Measurements from ENCODE around the gene ZNF133. TPM values are rescaled to one million over a fixed set of nuclear protein-coding genes. Genes with fewer than 3 reads are reported as not detected.

The ZNF133 gene
- total RNA-seq, 4 donors from 2014 or later: 5.9 to 18.9 (median 16.8) TPM

DNA sequence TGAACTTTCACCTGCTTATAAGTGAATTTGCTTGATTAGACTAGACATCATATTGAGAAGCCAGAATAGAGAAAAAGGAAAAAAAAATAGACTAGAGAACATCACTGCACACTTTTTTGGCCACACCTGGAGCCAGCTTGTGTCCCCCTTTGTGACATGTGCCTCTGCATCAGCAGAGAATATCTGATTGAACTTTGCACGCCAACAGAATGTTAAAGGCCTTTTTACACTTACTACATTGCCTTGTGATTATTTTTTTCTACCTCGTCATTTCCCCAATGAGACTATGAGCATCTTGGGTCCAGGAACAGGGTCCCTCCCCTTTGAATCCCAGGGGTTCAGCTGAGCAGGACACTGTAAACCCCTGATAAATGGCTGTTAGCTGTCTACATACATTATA, 17.2 kb upstream of the ZNF133 start:
- TF ChIP-seq, protein P1, sequence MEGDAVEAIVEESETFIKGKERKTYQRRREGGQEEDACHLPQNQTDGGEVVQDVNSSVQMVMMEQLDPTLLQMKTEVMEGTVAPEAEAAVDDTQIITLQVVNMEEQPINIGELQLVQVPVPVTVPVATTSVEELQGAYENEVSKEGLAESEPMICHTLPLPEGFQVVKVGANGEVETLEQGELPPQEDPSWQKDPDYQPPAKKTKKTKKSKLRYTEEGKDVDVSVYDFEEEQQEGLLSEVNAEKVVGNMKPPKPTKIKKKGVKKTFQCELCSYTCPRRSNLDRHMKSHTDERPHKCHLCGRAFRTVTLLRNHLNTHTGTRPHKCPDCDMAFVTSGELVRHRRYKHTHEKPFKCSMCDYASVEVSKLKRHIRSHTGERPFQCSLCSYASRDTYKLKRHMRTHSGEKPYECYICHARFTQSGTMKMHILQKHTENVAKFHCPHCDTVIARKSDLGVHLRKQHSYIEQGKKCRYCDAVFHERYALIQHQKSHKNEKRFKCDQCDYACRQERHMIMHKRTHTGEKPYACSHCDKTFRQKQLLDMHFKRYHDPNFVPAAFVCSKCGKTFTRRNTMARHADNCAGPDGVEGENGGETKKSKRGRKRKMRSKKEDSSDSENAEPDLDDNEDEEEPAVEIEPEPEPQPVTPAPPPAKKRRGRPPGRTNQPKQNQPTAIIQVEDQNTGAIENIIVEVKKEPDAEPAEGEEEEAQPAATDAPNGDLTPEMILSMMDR (IDR thresholded peaks at IDR 0.05; ENCODE audit: low read depth): no peak

DNA sequence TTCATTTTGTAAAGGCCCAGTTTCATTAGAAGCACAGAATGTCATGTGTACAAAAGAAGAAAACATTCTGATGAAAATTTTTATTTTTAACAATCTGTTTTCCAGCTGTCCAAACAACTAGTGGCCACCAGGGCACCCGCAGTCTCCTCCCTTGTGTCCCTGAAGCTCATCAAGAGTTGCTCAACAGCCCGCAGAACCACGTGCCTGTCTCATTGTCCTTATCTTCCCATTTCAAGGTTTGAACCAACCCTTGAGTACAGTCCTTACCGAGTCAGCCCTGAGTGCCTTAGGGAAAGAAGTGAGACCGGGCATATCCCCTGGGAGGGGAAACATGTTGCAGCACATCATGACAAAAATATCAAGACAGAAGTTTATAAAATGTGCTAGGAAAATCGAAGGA, 15.9 kb upstream of the ZNF133 start:
- TF ChIP-seq, protein P1 (IDR thresholded peaks at IDR 0.05; ENCODE audit: low read depth): no peak

DNA sequence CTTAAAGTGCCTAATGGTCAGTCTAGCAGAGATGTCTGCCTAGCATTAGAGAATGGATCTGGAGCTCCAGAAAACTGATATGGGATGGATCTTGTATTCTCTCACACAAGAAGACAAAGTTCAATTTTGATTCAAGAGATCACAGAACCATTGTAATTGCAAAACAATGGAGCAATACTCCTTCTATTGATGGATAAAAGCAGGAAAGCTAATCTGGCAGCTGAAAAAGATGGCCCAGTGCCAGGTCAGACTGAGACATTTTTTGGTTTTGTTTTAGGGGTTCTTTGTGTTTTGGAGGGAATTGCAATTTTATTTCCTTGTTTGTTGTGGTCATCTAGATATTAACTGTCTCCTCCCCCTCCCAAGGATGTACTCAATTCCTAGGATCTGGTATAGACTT, 14.6 kb upstream of the ZNF133 start:
- TF ChIP-seq, protein P1 (IDR thresholded peaks at IDR 0.05; ENCODE audit: low read depth): no peak

GRCh38 chr20:18276821-18277220, 11.5 kb upstream of the ZNF133 start:
- TF ChIP-seq, protein P1 (IDR thresholded peaks at IDR 0.05; ENCODE audit: low read depth): no peak

DNA sequence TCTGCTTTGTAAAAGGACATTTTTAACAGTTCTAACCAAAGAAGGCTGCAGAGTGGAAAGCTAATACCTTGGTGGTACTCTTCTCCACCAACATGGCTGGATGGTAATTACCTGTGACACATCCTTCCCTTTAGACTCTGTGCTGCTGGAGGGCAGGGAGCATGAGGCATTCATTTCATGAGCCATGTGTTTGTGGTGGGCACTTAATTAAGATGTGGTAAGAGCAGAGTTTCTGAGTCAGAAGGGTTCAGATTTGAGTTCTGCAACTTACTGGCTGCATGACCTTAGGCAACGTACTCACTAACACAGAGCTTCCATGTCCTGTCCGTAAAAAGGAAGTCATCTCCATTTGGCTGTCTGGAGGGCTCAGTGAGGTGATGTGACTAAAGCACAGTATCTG, 9.1 kb upstream of the ZNF133 start:
- TF ChIP-seq, protein P1 (IDR thresholded peaks at IDR 0.05; ENCODE audit: low read depth): no peak

DNA sequence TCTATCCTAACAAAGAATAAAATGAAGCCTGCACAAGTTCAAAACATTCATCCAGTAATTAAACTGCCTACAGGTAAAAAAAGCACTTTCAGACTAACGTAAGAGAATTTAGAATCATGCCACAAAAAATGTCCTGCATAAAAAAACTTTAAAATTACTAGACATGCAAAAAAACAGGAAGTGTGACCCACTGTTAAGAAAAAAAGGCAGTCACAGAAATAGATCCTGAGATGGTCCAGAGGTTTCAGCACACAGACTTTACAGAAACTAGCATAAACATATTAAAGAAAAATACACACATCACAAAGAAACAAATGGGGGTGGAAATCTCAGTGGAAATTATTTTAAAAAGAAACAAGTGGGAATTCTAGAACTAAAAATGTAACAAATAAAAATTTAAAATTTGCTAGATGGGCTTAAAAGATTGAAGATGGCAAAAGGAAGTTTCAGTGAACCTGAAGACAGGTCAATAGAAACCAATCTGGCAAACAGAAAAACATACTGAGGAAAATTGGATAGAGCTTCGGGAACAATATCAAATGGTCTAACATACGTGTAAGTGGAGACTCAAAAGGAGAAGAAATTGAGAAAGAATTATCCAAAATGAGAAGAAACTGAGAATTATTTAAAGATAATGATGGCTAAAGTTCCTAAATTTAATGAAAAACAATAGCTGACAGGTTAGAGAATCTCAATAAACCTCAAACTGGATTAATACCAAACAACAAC, 3.4 kb upstream of the ZNF133 start:
- TF ChIP-seq, protein P1 (IDR thresholded peaks at IDR 0.05; ENCODE audit: low read depth): no peak

GRCh38 chr20:18287546-18287914, 797 bp upstream of the ZNF133 start:
- TF ChIP-seq, protein P1 (IDR thresholded peaks at IDR 0.05; ENCODE audit: low read depth): no peak

Data from subcutaneous adipose tissue (tissue), 4 donors.